Psoas muscle (tissue), 8 donors: Measurements from ENCODE around the gene LILRB3. TPM values are rescaled to one million over a fixed set of nuclear protein-coding genes. Genes with fewer than 3 reads are reported as not detected.
"Not testable (repeated sequence)": the region's sequence is repeated elsewhere in the genome, so short reads cannot be mapped to it uniquely, and the experiment has no call there.

Source experiments
- ATAC-seq, 4 donors: fragments of 200-7000 bp; cut with Tn5 transposase; one replicate each; pipeline ENCODE4 v1.9.1; 2020; ENCODE audit warnings: moderate library complexity in 3 of 4, mild to moderate bottlenecking in 2 of 4
- DNase-seq, 2 donors: peaks; one replicate each; pipeline ENCODE4 v3.0.0-alpha.2; 2020
- H3K27ac ChIP-seq: fragments of 200-600 bp; one replicate; pipeline ENCODE4 v1.8.0; 2022
- H3K27me3 ChIP-seq, 3 donors: fragments of 200-600 bp in 1 of 3; one replicate each; pipeline versions ENCODE4 v1.6.1 to v1.8.0; 2013 to 2022; ENCODE audit warnings: low read length in 2 of 3, mild to moderate bottlenecking in 2 of 3, moderate library complexity in 1 of 3; ENCODE audit not compliant: insufficient read depth in 3 of 3
- H3K36me3 ChIP-seq, 2 donors: fragments of 200-600 bp in 1 of 2; one replicate each; pipeline versions ENCODE4 v1.6.1 to v1.8.0; 2013 to 2022; ENCODE audit warnings: low read depth in 1 of 2, mild to moderate bottlenecking in 1 of 2, moderate library complexity in 1 of 2; ENCODE audit not compliant: insufficient read depth in 1 of 2
- H3K4me1 ChIP-seq: fragments of 200-600 bp; one replicate; pipeline ENCODE4 v1.8.0; 2022
- H3K4me3 ChIP-seq: fragments of 200-600 bp; one replicate; pipeline ENCODE4 v1.8.0; 2022; ENCODE audit warnings: mild to moderate bottlenecking
- H3K9me3 ChIP-seq: fragments of 200-600 bp; one replicate; pipeline ENCODE4 v1.8.0; 2022
- WGBS, 3 donors: extraction: QIAGEN DNeasy Blood & Tissue Kit; methylation state at CpG; one replicate each; pipeline versions ENCODE4 v1.1.6 to v1.1.7; 2013; 5-methylcytosine and 5-hydroxymethylcytosine counted together
- intact Hi-C, 2 donors: fragments of 100-400 bp; cut with DNase I; formaldehyde crosslinking; loops; one replicate each; pipeline versions ENCODE4 v1.11.0 to v1.14.2; 2022
- polyA plus RNA-seq, 3 donors: library from polyadenylated mRNA; stranded (reverse); fragments of 200-250 nt; gene quantifications; one replicate each; pipeline ENCODE4 v1.2.3, GENCODE V29; 2013
- total RNA-seq, 4 donors: library from RNA; stranded (reverse); fragmentation: NEBNext Ultra II Directional in 2 of 4; extraction: Animal tissue kit (Norgen Biotek cat#: 25700) in 2 of 4; gene quantifications; one replicate each; pipeline versions ENCODE4 v1.2.1 to v1.2.4, GENCODE V29; 2021 to 2023
- TF ChIP-seq, protein P1 (sequence below): fragments of 200-600 bp; IDR thresholded peaks from one replicate; pipeline ENCODE4 v1.8.0; 2022; ENCODE audit warnings: antibody characterized with exemption
- donor health status: healthy with polysubstance abuse.
- donor health status: DM: no; HTN: no; CAD: no; lungs with moderate emphysema.
- donor health status: Bipolar disorder and iron deficiency.
- donor health status: healthy.
- donor health status: DM: yes; HTN: yes; CAD: no.
- donor health status: DM: no; HTN: no; CAD: no.
- donor health status: DM: no; HTN: no; CAD: no.
- donor health status: DM: yes; HTN: yes; CAD: no.

The LILRB3 gene
- total and polyA plus RNA-seq, 7 donors = 0.32 to 3.8 (median 1.9) TPM

DNA sequence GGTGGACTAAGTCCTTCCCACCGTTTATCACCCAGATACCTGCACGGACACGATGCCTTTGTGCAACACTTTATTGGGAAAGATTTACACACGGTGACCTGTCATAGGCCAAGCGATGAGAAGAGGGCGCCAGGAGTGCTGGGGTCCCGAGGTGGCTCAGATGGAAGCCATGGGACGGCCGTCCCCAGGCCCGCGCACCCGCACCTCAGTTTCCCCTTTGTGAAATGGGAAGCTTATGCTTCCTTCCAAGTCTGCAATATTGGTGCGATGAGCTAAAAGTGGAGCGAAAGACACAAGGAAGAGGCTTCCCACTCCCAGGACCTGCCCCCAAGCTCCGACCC lies 49.5 kb downstream of the LILRB3 start:
- intact Hi-C loops = no loop called here
- peaks cover 0 to 18% (median 8%) of the 10 kb centered on the region in 3 donors for H3K27me3 ChIP-seq
- H3K4me3 ChIP-seq = peak overlapping the region; percentile 29
- H3K4me1 ChIP-seq = no peaks in the 10 kb centered on the region
- H3K9me3 ChIP-seq = no peaks in the 10 kb centered on the region
- H3K27ac ChIP-seq = no peak overlapping the region
- 29 to 40% (median 37%) methylated on average over 14 to 15 of the region's 15 CpGs for WGBS, 3 donors
- no peak for DNase-seq
- no peaks in the 10 kb centered on the region for H3K36me3 ChIP-seq
- TF ChIP-seq, protein P1, sequence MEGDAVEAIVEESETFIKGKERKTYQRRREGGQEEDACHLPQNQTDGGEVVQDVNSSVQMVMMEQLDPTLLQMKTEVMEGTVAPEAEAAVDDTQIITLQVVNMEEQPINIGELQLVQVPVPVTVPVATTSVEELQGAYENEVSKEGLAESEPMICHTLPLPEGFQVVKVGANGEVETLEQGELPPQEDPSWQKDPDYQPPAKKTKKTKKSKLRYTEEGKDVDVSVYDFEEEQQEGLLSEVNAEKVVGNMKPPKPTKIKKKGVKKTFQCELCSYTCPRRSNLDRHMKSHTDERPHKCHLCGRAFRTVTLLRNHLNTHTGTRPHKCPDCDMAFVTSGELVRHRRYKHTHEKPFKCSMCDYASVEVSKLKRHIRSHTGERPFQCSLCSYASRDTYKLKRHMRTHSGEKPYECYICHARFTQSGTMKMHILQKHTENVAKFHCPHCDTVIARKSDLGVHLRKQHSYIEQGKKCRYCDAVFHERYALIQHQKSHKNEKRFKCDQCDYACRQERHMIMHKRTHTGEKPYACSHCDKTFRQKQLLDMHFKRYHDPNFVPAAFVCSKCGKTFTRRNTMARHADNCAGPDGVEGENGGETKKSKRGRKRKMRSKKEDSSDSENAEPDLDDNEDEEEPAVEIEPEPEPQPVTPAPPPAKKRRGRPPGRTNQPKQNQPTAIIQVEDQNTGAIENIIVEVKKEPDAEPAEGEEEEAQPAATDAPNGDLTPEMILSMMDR = no peak
- ATAC-seq = no peak

DNA sequence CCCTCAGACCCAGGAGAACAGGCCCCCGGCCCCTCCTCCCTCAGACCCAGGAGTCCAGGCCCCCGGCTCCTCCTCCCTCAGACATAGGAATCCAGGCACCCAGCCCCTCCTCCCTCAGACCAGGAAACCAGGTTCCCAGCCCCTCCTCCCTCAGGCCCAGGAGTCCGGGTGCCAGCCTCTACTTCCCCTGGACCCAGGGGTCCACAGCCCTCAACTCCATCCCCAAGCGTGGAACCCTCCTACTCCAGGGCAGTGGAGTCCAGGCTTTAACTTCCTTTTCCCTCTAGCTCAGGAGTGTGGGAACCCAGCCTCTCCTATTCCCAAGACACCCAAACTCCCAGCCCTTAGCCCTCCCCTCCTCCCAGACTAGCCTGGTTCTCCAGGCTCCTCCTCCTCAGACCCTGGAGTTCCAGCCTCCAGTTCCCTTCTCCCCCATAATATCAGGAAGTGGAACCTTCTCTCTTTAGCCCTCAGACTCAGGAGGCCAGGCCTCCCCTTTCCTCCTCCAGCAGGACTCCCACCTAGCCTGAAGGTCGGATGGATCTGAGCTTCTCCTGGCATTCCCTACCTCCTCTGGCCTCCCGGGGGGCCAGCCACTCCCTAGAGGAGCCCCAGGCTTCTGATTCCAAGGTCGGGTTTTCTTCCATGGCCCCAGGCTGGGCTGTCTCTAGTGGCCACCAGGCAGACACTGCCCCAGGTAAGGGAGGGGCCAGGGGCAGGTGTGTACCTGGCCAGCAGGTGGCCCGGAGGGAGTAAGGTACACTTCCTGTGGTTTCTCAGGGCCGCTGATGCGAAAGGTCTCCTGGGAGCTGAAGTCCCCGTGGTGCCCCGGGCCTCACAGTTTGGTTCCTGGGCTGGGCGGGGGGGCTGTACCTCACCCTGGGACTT lies 50.1 kb downstream of the LILRB3 start, which contains the start of gene TMC4:
Gene TMC4 (minus strand): TSS at position 690 of the 888 bp plus-strand sequence. CDS start 43 bp downstream, at position 647.
- intact Hi-C loops = no loop called here
- Histone ChIP-seq H3K4me1 (no peaks in the 10 kb centered on the region), H3K9me3 (no peaks in the 10 kb centered on the region), H3K36me3 (no peaks in the 10 kb centered on the region), H3K27me3 (peaks cover 0 to 18% (median 8%) of the 10 kb centered on the region in 3 donors), H3K4me3 (peak within 1 kb of the TSS; percentile 29), H3K27ac (no peak within 1 kb of the TSS)
- ATAC-seq (no peak), DNase-seq (no peak)
- TF ChIP-seq, protein P1 = no peak
- WGBS, 3 donors = 10 to 14% (median 12%) methylated on average over 13 of the region's 13 CpGs

DNA sequence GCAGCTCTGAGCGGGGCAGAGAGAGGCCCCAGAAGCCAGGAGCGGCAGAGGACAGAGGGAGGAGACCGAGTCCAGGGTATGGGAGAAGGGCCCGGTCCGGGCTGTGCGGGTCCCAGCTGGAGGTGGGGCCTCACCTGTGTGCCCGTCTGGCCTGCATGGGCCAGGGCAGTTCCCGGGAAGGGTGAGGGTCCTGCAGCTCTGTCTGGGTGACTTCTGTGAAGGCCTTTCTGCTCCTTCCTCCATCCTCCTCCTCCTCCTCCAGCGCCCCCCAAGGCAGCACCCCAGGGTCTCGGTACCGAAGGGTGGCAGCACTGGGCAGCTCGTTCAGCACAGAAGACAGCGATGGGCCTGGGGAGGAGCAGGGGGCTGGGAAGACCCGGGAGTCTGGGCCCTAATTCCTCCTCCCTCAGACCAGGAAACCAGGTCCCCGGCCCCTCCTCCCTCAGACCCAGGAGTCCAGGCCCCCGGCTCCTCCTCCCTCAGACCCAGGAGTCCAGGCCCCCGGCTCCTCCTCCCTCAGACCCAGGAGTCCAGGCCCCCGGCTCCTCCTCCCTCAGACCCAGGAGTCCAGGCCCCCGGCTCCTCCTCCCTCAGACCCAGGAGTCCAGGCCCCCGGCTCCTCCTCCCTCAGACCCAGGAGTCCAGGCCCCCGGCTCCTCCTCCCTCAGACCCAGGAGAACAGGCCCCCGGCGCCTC lies 50.9 kb downstream of the LILRB3 start:
- intact Hi-C loops, H3K9me3 ChIP-seq, H3K4me1 ChIP-seq, H3K4me3 ChIP-seq, H3K36me3 ChIP-seq, H3K27ac ChIP-seq, DNase-seq, ATAC-seq: not testable (repeated sequence)
- 68 to 75% (median 70%) methylated on average over 15 to 19 of the region's 23 CpGs for WGBS, 3 donors
- peaks cover 0 to 21% (median 8%) of the 10 kb centered on the region in 3 donors for H3K27me3 ChIP-seq

DNA sequence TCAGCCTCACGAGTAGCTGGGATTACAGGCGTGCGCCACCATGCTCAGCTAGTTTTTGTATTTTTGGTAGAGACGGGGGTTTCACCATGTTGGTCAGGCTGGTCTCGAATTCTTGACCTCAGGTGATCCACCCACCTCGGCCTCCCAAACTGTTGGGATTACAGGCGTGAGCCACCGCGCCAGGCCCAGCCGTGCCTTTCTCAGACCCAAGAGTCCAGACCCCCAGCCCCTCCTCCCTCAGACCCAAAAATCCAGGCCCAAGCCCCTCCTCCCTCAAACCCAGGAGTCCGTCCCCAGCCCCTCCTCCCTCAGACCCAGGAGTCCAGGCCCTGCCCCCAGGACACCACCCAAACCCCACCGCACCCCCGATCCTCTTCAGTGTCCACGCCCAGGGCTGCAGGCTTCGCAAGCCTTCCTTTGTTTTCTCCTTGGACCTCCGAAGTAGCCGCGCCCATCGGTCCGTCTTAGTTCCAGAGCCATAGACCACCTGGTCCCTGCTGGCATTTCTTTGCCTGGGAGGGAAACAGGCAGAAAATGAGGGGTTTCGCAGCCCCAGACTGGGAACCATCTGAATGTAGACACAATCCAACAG lies 53.6 kb downstream of the LILRB3 start:
- Histone ChIP-seq H3K4me3 (no peak overlapping the region), H3K27ac (no peak overlapping the region), H3K4me1 (no peaks in the 10 kb centered on the region), H3K27me3 (peaks cover 0 to 35% (median 8%) of the 10 kb centered on the region in 3 donors), H3K36me3 (no peaks in the 10 kb centered on the region), H3K9me3 (no peaks in the 10 kb centered on the region)
- DNase-seq (no peak), ATAC-seq (no peak)
- 81 to 86% (median 82%) methylated on average over 21 of the region's 21 CpGs for WGBS, 3 donors
- intact Hi-C loops = loop anchor here (2.0 to 10.0 kb wide), 3 partner anchors 62 to 226 kb away; no protein-coding TSS in a partner anchor
- TF ChIP-seq, protein P1 = no peak
